ENCODE data around the gene SKP1.

Gene SKP1

GRCh38 chr5:134184155-134185135 lies 7.7 kb upstream of the SKP1 start:
- no peak for TF ChIP-seq EZH2phosphoT487 (IDR thresholded peaks at IDR 0.05; ENCODE audit: low read depth)
- peak; percentile 68 for TF ChIP-seq CTCF (IDR thresholded peaks at IDR 0.05; ENCODE audit: low read depth, low read length)
- Histone ChIP-seq H3K9ac (ENCODE audit: low read length) (no peak overlapping the region), H2AFZ (ENCODE audit: low read depth, low read length) (0 out of 2 replicates have a peak overlapping the region, but pooled peaks have one; percentile 13), H3K36me3 (replicated peaks; ENCODE audit: low read depth, low read length) (no peaks in the 10 kb centered on the region), H3K79me2 (ENCODE audit: low read length) (no peaks in the 10 kb centered on the region), H3K4me2 (ENCODE audit: low read length) (no peak overlapping the region), H3K27me3 (ENCODE audit: low read depth, low read length) (no peaks in the 10 kb centered on the region), H3K27ac (ENCODE audit: low read length) (no peak overlapping the region), H3K4me3 (ENCODE audit: low read length) (no peak overlapping the region), H3K9me3 (ENCODE audit: insufficient read depth, low read length) (no peaks in the 10 kb centered on the region), H4K20me1 (ENCODE audit: insufficient read depth, low read length) (no peaks in the 10 kb centered on the region), H3K4me1 (ENCODE audit: low read length) (no peaks in the 10 kb centered on the region)

GRCh38 chr5:134183481-134183880 lies 6.7 kb upstream of the SKP1 start:
- H3K4me1 ChIP-seq (ENCODE audit: low read length), result no peaks in the 10 kb centered on the region
- no peaks in the 10 kb centered on the region for H4K20me1 ChIP-seq (ENCODE audit: insufficient read depth, low read length)
- no peak overlapping the region for H3K9ac ChIP-seq (ENCODE audit: low read length)
- H3K4me2 ChIP-seq (ENCODE audit: low read length), result no peak overlapping the region
- H3K36me3 ChIP-seq (replicated peaks; ENCODE audit: low read depth, low read length), result no peaks in the 10 kb centered on the region
- no peaks in the 10 kb centered on the region for H3K79me2 ChIP-seq (ENCODE audit: low read length)
- H3K27ac ChIP-seq (ENCODE audit: low read length), result no peak overlapping the region
- H3K4me3 ChIP-seq (ENCODE audit: low read length), result no peak overlapping the region
- H3K9me3 ChIP-seq (ENCODE audit: insufficient read depth, low read length), result no peaks in the 10 kb centered on the region
- TF ChIP-seq CTCF (IDR thresholded peaks at IDR 0.05; ENCODE audit: low read depth, low read length) (no peak), EZH2phosphoT487 (IDR thresholded peaks at IDR 0.05; ENCODE audit: low read depth) (no peak)
- H2AFZ ChIP-seq (ENCODE audit: low read depth, low read length), result no peak overlapping the region
- no peaks in the 10 kb centered on the region for H3K27me3 ChIP-seq (ENCODE audit: low read depth, low read length)

GRCh38 chr5:134178096-134178419 lies 1.3 kb upstream of the SKP1 start:
- Histone ChIP-seq H3K9me3 (ENCODE audit: insufficient read depth, low read length) (no peaks in the 10 kb centered on the region), H3K27me3 (ENCODE audit: low read depth, low read length) (no peaks in the 10 kb centered on the region), H3K9ac (ENCODE audit: low read length) (peak overlapping the region; percentile 81; the same call in 1 of the 2 replicates), H3K4me1 (ENCODE audit: low read length) (peaks cover 14% of the 10 kb centered on the region), H3K4me3 (ENCODE audit: low read length) (peak overlapping the region; percentile 86), H3K4me2 (ENCODE audit: low read length) (peak overlapping the region; percentile 79), H3K27ac (ENCODE audit: low read length) (no peak overlapping the region), H2AFZ (ENCODE audit: low read depth, low read length) (no peak overlapping the region), H3K36me3 (replicated peaks; ENCODE audit: low read depth, low read length) (peaks cover 4% of the 10 kb centered on the region), H4K20me1 (ENCODE audit: insufficient read depth, low read length) (peaks cover 27% of the 10 kb centered on the region), H3K79me2 (ENCODE audit: low read length) (peaks cover 37% of the 10 kb centered on the region)
- TF ChIP-seq EZH2phosphoT487 (IDR thresholded peaks at IDR 0.05; ENCODE audit: low read depth) (no peak), CTCF (IDR thresholded peaks at IDR 0.05; ENCODE audit: low read depth, low read length) (no peak)

- peak overlapping the region; percentile 61; the same call in 1 of the 2 replicates for H2AFZ ChIP-seq (ENCODE audit: low read depth, low read length)
- peak overlapping the region; percentile 81 for H3K9ac ChIP-seq (ENCODE audit: low read length)
- peaks cover 4% of the 10 kb centered on the region for H3K36me3 ChIP-seq (replicated peaks; ENCODE audit: low read depth, low read length)
- peaks cover 27% of the 10 kb centered on the region for H4K20me1 ChIP-seq (ENCODE audit: insufficient read depth, low read length)
- no peaks in the 10 kb centered on the region for H3K9me3 ChIP-seq (ENCODE audit: insufficient read depth, low read length)
- H3K4me2 ChIP-seq (ENCODE audit: low read length), result peak overlapping the region; percentile 79
- peaks cover 14% of the 10 kb centered on the region for H3K4me1 ChIP-seq (ENCODE audit: low read length)
- no peaks in the 10 kb centered on the region for H3K27me3 ChIP-seq (ENCODE audit: low read depth, low read length)
- peak overlapping the region; percentile 77 for H3K27ac ChIP-seq (ENCODE audit: low read length)
- H3K79me2 ChIP-seq (ENCODE audit: low read length), result peaks cover 39% of the 10 kb centered on the region
- no peak for TF ChIP-seq CTCF (IDR thresholded peaks at IDR 0.05; ENCODE audit: low read depth, low read length)
- TF ChIP-seq EZH2phosphoT487 (IDR thresholded peaks at IDR 0.05; ENCODE audit: low read depth), result no peak
- peak overlapping the region; percentile 86 for H3K4me3 ChIP-seq (ENCODE audit: low read length)
These were observed 782 bp upstream of the SKP1 start for GRCh38 chr5:134177369-134178095.
